GM21737 (cell line): ENCODE measurements around the gene MYH16.
"Not testable (repeated sequence)": the region's sequence is repeated elsewhere in the genome, so short reads cannot be mapped to it uniquely, and the experiment has no call there.

ENCODE experiments used
- ATAC-seq: cut with Tn5 transposase; IDR thresholded peaks from one replicate; pipeline ENCODE4 v1.9.1; 2021; ENCODE audit warnings: mild to moderate bottlenecking, moderate library complexity; ENCODE audit not compliant: unreplicated experiment

The MYH16 gene

GRCh38 chr7:99272476-99273045 is at the start of gene MYH16:
Gene MYH16, plus strand, starts transcription at chr7:99272839.
- ATAC-seq, result no peak

GRCh38 chr7:99224263-99224898 is 48.3 kb upstream of the MYH16 start:
- not testable (repeated sequence) for ATAC-seq

GRCh38 chr7:99224899-99225265 is 47.8 kb upstream of the MYH16 start:
- ATAC-seq, result no peak

GRCh38 chr7:99229234-99229633 is 43.4 kb upstream of the MYH16 start:
- ATAC-seq, result no peak

GRCh38 chr7:99232082-99232770 is 40.4 kb upstream of the MYH16 start:
- ATAC-seq, result no peak

- not testable (repeated sequence) for ATAC-seq
Observed at GRCh38 chr7:99232955-99233354, 39.7 kb upstream of the MYH16 start.

GRCh38 chr7:99234185-99234584 is 38.5 kb upstream of the MYH16 start:
- ATAC-seq, result no peak

GRCh38 chr7:99235925-99236324 is 36.7 kb upstream of the MYH16 start:
- ATAC-seq, result no peak

GRCh38 chr7:99237876-99238275 is 34.8 kb upstream of the MYH16 start:
- not testable (repeated sequence) for ATAC-seq

- no peak for ATAC-seq
Observed at GRCh38 chr7:99238558-99239341, 33.9 kb upstream of the MYH16 start.

- ATAC-seq, result no peak
Observed at GRCh38 chr7:99242682-99243081, 30.0 kb upstream of the MYH16 start.

- ATAC-seq, result no peak
Observed at GRCh38 chr7:99243751-99244337, 28.8 kb upstream of the MYH16 start.

GRCh38 chr7:99244939-99245338 is 27.7 kb upstream of the MYH16 start:
- ATAC-seq, result no peak

- ATAC-seq, result no peak
Observed at GRCh38 chr7:99248391-99249095, 24.1 kb upstream of the MYH16 start.

GRCh38 chr7:99249985-99250575 is 22.6 kb upstream of the MYH16 start:
- ATAC-seq, result no peak

GRCh38 chr7:99252166-99252895 is 20.3 kb upstream of the MYH16 start:
- ATAC-seq, result no peak

- ATAC-seq, result no peak
Observed at GRCh38 chr7:99253369-99253768, 19.3 kb upstream of the MYH16 start.

- ATAC-seq, result no peak
Observed at GRCh38 chr7:99254390-99254789, 18.2 kb upstream of the MYH16 start.

- no peak for ATAC-seq
Observed at GRCh38 chr7:99255463-99255862, 17.2 kb upstream of the MYH16 start.

GRCh38 chr7:99257065-99257464 is 15.6 kb upstream of the MYH16 start:
- no peak for ATAC-seq
